ENCODE measurements around the gene SSUH2.
"Not testable (repeated sequence)": the region's sequence is repeated elsewhere in the genome, so short reads cannot be mapped to it uniquely, and the experiment has no call there.

Gene SSUH2, protein sequence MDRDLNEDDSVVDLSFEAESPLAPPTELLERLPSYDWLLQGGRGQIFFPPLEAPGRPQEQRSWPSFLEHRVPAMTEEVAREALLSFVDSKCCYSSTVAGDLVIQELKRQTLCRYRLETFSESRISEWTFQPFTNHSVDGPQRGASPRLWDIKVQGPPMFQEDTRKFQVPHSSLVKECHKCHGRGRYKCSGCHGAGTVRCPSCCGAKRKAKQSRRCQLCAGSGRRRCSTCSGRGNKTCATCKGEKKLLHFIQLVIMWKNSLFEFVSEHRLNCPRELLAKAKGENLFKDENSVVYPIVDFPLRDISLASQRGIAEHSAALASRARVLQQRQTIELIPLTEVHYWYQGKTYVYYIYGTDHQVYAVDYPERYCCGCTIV

DNA sequence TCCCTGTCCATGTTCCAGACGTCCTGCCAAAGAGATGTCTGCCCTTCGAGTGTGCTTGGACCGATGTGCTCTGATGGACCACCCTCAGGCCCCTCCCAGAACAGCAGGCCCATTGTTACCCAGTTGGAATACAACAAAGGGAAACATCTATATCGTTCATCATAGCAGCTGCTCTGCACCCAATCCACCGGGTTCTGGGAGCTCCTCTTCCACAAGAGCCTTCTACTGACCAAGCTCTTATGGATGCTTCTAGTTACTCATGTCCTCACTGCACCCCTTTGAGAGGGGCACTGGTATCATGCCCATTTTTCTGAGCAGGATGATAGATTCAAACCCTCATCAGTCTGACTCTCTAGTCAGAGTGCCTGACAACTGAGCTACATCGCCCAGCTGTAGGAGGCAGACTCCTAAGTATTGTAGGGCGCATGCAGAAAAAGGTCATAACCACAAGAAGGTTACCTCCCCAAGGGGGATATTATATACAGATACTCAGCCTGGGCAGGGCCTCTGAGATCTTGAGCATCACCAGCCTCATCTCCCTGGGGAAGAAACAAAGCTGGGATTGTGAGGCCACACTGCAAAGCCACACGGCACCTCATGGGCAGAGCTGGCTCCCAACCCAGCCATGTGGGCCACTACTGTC lies at the start of gene SSUH2:
Gene SSUH2 (minus strand): TSS at position 51 of the 643 bp plus-strand sequence. CDS start 40 bp downstream, at position 11.
- DNase-seq (ENCODE audit: low read depth, low spot score): no peak

DNA sequence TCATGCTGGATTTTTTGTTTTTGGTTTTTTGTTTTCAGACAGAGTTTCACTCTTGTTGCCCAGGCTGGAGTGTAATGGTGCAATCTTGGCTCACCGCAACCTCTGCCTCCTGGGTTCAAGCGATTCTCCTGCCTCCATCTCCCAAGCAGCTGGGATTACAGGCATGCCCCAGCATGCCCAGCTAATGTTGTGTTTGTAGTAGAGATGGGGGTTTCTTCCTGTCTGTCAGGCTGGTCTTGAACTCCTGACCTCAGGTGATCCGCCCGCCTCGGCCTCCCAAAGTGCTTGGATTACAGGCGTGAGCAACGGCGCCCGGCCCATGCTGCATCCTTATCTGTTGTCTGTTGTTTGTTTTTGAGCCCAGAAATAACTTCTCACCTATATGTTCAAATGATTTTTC lies 46.7 kb upstream of the SSUH2 start:
- not testable (repeated sequence) for DNase-seq (ENCODE audit: low read depth, low spot score)

DNA sequence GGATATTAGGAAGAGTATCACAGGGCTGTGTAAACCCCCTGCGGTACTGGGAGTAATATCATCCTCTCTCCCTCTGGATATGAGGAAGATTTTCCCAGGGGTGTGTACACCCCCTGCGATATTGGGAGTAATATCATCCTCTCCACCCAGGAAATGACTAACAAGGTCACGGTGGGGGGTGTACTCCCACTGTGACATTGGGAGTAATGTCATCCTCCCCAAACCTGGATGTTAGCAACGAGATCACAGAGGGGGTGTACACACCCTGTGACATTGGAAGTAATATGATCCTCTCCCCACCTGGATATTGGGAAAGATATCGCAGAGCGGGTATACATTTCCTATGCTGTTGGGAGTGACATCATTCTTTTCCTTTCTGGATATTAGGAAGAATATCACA lies 40.4 kb upstream of the SSUH2 start:
- not testable (repeated sequence) for DNase-seq (ENCODE audit: low read depth, low spot score)

DNA sequence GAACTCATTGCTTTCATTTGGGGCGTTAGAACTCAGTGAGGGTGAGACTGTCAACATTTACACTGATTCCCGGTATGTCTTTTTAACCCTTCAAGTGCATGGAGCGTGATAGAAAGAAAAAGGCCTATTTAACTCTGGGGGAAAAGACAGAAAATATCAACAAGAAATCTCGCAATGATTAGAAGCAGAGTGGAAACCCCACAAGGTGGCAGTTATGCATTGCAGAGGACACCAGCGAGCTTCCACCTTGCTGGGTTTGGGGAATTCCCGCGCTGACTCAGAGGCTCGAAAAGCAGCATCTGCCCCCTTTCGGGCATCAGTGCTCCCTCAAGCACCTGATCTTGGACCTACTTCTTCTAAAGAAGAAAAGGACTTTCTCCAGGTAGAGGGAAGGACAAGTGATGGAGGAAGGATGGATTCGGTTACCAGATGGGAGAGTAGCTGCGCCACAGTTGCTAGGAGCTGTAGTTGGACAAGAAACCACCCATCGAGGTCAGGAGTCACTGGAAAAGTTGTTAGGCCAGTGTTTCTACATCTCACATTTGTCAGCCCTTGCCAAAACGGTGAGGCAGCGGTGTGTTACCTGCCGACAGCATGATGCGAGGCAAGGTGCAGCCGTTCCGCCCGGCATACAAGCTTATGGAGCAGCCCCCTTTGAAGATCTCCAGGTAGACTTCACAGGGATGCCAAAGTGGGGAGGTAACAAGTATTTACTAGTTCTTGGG lies 38.4 kb upstream of the SSUH2 start:
- not testable (repeated sequence) for DNase-seq (ENCODE audit: low read depth, low spot score)

DNA sequence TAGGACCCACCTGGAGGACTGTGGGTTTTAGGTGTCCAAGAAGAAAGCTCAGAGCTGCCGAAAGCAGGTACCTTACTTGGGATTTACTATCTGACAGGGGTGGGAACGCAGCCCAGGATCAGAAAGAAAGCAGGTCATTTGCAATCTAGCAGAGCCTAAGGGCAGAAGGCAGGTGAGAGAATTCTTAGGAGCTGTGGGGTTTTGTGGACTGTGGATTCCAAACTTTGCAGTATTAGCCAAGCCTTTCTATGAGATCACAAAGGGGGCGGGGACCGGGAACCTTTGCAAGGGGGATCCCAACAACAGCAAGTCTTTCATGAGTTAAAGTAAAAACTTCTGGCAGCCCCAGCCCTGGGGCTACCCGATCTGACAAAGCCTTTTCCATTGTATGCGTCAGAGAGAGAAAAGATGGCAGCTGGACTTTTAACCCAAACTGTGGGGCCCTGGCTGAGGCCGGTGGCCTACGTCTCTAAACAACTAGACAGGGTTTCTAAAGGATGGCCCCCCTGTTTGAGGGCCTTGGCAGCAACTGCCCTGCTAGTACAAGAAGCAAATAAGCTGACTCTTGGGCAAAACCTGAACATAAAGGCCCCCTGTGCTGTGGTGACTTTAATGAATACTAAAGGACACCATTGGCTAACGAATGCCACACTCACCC lies 37.4 kb upstream of the SSUH2 start:
- not testable (repeated sequence) for DNase-seq (ENCODE audit: low read depth, low spot score)

DNA sequence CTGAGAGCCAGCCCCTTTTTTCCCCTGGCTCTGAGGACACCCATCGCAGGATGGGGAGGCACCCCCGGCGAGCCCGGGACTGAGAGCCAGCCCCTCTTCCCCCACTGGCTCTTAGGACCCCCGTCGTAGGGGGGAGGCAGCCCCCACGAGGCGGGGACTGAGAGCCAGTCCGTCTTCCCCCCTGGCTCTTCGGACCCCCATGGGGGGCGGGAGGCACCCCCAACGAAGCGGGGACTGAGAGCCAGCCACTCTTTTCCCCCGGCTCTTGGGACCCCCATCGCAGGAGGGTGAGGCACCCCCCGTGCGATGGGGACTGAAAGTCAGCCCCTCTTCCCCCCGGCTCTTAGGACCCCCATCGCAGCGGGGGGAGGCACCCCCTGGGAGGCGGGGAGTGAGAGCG lies 36.8 kb upstream of the SSUH2 start:
- no peak for DNase-seq (ENCODE audit: low read depth, low spot score)

DNA sequence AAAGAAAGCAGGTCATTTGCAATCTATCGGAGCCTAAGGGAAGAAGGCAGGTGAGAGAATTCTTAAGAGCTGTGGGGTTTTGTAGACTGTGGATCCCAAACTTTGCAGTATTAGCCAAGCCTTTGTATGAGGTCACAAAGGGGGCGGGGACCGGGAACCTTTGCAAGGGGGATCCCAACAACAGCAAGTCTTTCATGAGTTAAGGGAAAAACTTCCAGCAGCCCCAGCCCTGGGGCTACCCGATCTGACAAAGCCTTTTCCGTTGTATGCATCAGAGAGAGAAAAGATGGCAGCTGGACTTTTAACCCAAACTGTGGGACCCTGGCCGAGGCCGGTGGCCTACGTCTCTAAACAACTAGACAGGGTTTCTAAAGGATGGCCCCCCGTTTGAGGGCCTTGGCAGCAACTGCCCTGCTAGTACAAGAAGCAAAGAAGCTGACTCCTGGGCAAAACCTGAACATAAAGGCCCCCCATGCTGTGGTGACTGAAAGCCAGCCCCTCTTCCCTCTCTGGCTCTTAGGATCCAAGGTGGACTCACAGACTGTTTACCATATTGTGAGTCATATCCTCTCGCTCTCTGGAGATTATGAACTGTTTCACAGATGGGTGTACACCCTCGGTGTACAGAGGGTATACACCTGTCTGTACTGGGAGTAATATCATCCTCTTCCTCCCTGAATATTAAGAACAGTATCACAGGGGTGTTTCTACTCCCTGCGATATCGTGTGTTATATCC lies 35.4 kb upstream of the SSUH2 start:
- not testable (repeated sequence) for DNase-seq (ENCODE audit: low read depth, low spot score)

DNA sequence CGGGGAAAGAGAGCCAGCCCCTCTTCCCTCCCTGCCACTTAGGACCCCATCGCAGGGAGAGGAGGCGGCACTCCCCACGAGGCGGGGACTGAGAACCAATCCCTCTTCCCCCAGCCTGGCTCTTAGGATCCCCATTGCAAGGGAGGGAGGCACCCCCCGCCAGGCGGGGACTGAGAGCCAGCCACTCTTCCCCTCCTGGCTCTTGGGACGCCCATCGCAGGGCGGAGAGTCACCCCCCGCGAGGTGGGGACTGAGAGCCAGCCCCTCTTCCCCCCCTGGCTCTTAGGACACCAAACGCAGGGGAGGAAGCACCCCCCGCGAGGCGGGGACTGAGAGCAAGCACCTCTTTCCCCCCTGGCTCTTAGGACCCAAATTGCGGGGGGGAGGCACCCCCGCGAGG lies 34.2 kb upstream of the SSUH2 start:
- DNase-seq (ENCODE audit: low read depth, low spot score): no peak

DNA sequence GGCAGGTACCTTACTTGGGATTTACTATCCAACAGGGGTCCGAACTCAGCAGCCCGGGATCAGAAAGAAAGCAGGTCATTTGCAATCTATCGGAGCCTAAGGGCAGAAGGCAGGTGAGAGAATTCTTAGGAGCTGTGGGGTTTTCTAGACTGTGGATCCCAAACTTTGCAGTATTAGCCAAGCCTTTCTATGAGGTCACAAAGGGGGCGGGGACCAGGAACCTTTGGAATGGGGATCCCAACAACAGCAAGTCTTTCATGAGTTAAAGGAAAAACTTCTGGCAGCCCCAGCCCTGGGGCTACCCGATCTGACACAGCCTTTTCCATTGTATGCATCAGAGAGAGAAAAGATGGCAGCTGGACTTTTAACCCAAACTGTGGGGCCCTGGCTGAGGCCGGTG lies 32.7 kb upstream of the SSUH2 start:
- not testable (repeated sequence) for DNase-seq (ENCODE audit: low read depth, low spot score)

DNA sequence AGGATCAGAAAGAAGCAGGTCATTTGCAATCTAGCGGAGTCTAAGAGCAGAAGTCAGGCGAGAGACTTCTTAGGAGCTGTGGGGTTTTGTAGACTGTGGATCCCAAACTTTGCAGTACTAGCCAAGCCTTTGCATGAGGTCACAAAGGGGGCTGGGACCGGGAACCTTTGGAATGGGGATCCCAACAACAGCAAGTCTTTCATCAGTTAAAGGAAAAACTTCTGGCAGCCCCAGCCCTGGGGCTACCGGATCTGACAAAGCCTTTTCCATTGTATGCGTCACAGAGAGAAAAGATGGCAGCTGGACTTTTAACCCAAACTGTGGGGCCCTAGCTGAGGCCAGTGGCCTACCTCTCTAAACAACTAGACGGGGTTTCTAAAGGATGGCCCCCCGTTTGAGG lies 31.0 kb upstream of the SSUH2 start:
- not testable (repeated sequence) for DNase-seq (ENCODE audit: low read depth, low spot score)

DNA sequence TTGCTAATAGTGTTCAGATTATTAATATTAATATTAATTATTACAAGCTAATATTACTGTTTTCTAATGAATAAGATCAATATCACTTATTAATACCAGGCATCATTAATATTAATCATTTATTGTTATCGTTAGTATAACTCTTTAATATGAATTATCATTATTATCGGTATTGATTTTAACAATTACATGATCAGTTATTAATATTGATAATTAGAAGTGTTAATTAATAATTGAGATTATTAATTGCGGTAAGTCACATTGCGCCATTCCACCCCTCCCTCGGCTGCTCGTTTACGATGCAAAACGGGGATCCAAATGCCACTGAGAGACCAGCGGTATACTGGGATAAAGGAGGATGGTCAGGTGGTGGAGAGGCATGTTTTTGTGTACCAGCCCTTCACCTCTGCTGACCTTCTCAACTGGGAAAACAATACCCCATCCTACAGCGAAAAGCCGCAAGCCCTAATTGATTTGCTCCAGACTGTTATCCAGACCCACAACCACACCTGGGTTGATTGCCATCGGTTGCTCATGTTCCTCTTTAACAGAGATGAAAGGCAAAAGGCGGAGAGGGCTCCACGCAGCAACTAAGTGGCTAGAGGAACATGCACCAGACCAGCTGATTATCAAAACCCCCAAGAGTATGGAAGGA lies 28.6 kb upstream of the SSUH2 start:
- no peak for DNase-seq (ENCODE audit: low read depth, low spot score)

DNA sequence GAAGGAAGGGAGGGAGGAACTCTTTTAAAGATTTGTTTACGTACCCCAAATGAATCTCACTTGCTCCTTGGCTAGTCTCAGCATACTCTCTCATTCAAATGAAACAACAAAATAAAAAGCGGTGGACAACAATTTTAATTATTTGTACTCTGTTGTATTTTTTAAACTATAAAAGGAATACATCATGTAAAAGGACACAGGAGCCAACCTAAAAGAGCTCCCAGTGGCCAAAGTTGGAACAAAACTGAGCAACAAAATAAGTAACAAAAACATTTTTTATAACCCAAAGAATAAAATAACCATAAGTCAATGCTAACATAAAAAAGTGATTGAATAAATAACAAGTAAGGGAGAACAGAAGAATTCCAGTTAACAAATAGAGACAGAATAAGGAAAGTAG lies 24.4 kb upstream of the SSUH2 start:
- DNase-seq (ENCODE audit: low read depth, low spot score): no peak

DNA sequence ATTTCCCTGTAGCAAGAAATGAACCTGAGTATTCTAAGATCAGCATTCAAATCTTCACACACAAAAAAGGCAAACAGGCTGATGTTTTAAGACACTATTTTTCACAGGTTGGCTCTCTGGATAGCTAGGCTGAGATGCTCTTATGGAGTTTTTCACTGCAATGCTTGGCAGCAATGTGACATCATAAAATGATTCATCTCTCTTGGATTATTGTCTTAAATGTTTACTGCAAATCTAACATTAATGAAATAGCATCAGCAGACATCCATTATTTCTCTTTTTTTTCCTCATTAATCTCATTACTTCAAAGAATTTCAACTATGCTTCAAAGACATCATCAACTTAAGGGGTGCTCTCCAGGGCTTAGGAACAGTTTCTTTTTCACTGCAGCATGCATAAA lies 23.6 kb upstream of the SSUH2 start:
- no peak for DNase-seq (ENCODE audit: low read depth, low spot score)

DNA sequence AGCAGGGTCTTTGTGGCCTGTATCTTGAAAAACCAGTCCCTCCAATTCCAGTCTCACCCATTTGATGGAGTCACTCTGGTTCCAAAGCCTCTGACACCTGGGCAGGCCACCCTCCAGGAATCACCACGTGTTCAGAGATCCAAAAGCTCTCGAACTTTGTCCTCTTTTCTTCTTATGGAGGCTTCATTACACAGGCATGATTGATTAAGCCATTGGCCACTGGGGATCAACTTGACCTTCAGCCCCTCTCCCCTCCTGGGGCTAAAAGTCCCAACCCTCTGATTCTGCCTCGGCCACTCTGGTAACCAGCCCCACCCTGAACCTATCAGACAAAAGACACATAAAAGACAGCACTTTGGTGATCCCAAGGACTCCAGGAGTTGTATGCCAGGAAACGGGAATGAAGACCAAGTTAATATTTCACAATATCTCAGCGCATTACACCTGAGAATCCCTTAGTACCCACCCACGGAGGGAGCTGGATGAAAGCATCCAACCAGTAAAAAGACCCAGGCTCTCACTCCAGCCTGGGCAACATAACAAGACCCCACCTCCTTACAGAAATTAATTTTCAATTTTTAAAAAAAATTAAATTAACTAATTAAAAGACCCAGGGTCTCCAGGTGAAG lies 23.0 kb upstream of the SSUH2 start:
- DNase-seq (ENCODE audit: low read depth, low spot score): no peak

DNA sequence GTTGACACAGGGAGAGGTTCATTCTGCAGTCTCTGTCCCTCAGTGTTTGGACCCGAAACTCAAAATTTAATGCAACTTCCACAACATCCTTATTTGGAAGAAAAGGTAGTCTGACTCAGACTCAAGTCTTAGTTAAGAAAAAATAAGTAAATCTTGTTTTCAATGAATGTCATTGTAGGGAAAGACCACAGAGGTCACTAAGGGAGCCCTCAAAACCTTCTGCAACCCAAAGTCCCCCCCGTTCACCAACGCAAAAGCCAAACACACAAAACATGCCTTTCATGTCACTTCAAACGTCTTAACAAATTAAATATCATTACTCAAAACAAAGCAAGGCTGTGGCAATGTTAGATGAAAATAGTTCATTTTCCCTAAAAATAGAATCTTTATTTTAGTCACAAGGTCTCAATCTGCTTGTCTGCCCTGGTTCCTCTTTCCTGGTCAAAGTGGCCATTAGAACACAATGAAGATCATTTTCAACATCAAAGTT lies 20.9 kb upstream of the SSUH2 start:
- no peak for DNase-seq (ENCODE audit: low read depth, low spot score)

DNA sequence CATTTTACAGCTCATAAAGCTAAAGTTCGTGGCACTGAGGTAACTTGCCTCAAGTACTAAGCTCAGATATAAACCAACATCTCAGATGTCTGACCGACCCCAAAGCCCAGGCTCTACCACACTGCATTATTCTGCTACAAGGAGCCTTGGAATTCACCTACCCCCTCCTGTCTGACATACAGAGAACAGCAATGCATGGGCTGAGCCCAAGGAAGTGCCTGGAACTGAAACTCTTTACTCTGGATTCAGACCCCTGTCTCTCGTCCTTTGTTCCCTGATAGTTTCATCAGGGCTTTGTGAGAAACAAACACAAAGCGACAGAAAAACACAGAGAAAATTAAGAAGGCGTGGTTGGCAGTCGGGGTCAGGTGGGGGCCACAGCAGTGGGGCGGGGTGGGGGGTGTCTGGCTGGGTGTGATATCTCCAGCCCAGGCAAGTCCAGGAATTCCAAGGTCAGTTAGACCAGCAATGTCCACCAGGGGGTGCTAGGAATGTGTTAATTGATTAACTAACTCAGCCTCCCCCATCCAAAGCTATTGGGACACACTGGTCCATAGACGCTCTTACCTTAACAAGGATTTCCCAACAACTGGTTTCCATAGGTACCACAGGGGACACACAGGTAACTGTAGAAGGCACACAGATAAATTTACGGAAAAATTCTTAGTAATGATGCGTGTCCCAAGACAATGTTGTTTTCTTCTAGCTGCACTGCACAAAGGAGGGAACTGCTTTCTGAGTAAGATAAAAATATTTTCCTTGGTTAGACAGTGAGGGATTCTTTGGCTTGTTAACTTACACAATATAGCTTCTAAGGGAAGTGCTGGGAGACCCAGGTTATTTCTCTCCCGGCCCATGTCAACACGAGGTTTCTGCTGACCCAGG lies 18.8 kb upstream of the SSUH2 start:
- no peak for DNase-seq (ENCODE audit: low read depth, low spot score)

DNA sequence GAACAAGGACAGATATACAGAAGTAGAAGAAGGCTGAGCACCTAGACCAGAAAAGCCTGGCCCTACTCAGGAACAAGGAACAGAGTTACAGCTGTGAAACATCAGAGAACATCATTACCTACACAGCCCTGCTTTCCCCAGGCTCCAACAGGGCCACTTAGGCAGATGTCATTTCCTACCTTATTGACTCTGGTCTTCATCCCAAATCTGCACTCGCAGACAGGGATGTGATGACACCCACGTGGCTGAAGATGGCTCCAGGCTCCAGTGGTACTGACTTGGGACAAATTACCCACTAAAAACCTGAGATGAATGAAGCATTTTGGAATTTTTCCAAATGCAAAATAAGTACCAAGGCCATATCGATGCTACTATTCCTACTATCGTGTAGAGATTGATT lies 18.0 kb upstream of the SSUH2 start:
- no peak for DNase-seq (ENCODE audit: low read depth, low spot score)

DNA sequence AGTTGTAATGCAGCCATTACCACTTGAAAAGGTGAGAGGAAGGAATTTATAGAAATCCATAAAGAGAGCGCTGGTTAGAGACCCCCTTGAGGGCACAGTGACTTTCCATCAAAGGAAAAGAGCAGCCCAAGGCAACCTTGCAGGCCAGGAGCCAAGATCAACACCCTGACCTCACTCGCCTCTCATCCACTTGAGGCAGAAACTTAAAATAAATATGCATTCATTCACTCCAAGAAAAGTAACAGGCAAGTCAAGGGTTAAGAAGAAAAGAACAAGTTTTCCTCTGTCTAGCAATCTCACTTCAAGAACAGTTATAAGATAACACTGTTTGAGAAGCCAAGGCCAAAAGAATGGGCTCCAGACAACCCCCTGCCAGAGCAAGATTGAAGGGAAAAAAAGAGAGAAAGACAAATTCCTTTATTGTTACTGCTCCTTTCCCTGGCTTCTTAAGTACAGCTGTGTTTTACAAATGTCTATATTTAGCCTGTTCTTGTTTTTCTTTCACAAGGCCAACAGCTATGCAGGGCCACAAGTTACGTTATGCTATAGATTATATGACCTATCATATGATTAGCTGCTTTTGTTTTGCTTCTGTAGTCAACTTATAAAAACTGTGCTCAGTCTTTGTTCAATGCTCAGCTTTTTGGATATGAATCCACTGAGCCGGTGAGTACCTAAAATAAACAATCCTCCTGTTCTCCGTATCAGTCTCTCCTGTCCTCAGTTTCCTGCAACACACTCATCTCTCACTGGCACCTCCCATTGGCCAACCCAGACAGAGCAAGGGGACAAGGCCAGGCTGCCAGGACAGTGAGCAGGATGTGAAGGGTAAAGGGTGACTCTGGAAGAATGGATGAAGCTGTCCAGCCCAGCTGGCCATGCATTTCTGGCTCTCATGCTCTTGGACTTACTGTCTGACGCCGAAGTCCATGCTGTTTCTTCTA lies 15.8 kb upstream of the SSUH2 start:
- no peak for DNase-seq (ENCODE audit: low read depth, low spot score)
